NCI-H187 (cell line): ENCODE data around the gene ITPKB.
"Not testable (repeated sequence)": the region's sequence is repeated elsewhere in the genome, so short reads cannot be mapped to it uniquely, and the experiment has no call there.

ENCODE experiments used
- DNase-seq, 2 experiments: peaks; one replicate each; lab custom pipeline; 2025; lab: John Stamatoyannopoulos, UW

ITPKB gene

DNA sequence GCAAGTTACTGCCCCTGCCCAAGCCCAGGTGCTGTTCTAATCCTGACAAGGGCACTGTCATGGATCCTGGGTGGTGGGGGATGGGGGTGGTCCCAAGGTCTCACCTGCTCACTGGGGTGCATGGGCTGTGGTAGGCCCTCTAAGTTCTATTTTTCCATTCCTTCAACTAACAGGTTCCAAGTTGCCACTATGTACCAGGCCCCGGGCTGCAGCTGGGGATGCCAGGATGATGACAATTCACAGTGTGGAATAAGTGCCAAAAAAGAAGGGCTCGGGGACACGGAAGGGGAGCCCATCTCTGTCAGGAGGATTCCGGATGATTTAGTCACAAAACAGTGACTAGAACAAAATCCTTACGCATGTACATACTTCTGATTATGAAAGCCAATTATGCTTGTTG lies 114.6 kb downstream of the ITPKB start:
- no peak for DNase-seq

DNA sequence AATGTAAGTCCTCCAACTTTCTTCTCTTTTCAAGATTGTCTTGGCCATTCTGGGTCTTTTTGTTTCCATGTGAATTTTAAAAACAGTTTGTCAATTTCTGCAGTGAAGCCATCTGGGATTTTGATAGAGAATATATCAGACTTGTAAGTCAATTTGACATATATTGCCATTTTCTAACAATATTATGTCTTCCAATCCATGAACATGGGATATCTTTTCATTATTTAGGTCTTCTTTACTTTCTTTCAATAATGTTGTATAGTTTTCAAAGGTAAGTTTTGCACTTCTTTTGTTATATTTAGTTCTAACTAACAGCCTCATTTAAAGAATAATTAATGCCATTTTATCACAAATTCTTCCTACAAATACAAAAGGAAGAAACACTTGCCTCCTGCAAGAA lies 117.1 kb downstream of the ITPKB start:
- DNase-seq, result no peak

DNA sequence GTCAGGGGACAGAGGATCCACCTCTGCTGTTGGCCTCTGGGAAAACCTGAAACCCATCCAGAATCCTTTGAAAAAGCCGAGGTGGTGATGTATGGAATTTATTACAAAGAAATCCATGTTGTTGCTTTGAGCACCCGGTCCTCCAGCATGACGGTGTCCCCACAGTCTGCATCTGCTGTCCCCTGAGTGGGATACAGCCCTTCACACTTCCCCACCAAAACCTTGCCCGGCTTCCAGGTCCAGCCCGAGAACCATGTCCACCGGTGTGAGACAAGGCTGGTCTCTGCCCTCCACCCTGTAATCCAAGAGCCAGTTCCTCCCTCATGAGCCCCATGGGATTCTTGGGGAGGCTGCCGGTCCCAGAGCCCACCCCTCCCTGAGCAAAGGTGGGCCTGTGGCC lies 120.1 kb downstream of the ITPKB start:
- DNase-seq, result no peak

DNA sequence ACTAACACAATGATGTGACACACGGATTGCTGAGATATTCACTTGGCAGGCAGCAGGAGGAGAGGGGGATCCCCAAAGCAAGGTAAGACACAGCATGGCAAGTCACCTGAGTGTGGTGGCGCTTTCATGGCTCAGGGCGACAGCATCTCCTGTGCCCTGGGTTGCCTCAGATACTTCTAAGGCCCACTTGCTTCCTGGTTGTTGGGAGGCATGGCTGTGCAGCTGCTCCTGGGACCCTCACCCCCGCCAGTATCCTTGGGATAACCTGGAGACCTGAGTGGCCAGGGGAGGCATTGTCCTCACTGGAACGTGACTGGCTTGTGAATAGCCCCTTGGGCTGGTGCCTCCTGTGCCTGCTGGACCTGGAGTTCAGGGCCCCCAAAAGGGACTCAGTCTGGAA lies 120.7 kb downstream of the ITPKB start:
- no peak for DNase-seq

DNA sequence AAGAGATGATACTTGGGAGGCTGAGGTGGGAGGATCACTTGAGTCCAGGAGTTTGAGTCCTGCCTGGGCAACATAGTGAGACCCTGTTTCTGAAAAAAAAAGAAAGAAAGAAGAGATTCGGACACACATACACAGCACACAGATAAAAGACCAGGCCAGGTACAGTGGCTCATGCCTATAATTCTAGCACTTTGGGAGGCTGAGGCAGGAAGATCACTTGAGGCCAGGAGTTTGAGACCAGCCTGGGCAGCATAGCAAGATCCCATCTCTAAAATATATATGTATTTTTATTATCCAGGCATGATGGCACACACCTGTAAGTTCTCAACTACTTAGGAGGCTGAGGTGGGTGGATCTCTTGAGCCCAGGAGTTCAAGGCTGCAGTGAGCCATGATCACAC lies 121.4 kb downstream of the ITPKB start:
- not testable (repeated sequence) for DNase-seq

DNA sequence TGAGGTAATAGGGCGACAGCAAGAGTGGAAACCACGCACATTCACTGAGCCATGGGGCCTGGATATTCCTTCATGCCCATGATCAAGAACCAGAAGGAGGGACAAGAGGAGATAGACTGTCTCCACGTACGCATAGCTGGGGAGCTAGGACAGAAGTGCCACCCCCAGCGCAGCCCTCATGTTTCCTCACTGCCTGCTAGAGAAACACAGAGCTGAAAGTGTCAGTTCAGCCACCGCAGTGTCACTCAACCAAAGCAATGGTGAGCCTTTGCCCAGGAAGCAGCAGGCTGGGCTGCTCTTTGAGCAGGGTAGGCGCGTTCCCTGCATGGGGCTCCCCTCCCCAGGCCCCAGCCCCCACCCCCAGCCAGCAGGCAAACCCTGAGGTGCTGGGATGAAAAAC lies 122.0 kb downstream of the ITPKB start:
- no peak for DNase-seq

DNA sequence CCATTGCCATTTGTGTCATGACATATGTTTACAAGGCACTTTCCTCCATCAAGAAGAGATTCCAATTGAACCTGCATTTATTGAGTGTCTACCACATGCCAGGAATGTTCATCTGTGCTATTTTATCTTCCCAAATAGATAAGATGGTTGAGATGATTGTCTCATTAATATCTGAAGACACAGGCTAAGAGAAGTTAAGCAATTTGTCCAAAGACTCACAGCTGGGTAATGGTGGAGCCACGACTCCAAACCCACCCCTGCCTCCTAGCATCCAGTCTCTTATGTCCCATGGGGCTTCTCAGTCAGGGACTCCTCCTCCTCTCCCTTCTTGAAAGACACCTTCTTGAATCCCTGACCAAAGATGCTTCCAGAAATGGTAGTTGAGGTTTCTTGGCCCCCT lies 122.4 kb downstream of the ITPKB start:
- no peak for DNase-seq

DNA sequence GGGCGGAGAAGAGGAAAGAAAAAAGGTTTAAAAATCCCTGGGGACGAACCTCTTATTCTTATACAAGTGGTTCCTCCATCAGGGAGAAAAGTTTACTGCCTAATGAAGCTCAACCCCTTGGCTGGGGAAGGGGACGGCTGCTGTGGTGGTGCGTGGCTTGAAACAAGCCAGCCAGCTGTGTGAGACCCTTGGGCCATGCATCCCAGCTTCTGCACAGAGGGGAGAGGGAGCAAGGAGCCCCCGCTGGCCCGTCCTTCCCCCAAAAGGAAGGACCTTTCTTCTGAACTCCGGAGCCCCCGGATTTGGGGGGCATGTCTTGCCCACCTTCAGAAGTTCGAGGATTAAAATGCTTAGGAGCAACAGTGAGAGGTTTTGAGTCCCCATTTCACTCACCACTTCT lies 123.2 kb downstream of the ITPKB start:
- DNase-seq, result no peak

DNA sequence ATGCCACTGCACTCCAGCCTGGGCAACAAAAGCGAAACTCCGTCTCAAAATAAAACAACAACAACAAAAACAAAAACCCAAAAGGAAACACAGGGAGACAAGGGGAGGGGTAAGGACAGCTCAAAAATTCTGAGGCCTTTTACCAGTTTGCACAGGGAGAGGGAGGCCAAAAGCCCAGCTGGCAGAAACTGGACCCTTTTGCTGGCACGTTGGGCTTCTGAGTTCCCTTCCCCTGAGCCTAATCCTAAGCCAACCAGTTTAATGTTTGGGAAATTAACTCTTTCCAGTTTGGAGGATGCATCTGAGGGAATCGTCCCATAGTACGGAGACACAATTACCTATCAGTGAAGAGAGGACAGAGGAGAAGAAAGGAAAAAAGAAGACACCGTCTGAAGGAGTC lies 127.1 kb downstream of the ITPKB start:
- DNase-seq, result not testable (repeated sequence)

DNA sequence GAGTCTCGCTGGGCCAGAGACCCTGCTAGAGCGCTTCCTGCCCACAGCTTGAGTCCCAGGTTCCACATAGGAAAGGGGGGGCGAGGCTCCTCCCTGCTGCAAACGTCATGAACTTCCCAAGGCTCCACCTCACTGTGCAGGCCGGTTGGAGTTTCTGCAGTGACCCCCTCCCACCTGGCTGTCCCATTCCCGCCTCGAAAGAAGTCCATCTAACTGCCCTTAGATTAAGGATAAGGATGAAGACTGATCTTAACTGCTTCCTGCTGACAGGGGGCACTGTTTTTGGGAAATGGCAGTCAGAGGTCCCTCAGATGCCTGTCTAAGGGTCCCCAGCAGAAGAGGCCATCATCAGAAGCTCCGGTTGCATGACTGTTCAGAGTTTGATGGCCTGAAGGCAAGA lies 127.8 kb downstream of the ITPKB start:
- no peak for DNase-seq

DNA sequence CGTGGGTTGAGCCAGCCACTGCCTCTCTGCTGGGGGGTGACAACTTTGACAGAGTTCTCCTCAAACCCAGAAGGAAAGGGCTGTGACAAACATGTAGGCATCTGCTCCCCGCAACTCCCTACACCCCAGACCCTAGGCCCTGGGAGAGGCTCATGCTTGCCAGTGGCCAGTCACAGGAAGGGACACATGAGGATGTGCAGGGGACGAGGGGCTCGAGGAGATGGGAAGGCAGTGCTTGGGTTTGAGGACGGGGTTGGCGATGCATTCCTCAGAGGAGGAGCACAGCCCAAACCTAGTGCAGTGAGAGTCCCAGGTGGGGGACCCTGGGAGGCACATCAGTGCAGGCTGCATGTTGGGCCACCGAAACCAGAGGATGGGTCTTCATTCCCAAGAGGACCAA lies 128.4 kb downstream of the ITPKB start:
- DNase-seq, result no peak

DNA sequence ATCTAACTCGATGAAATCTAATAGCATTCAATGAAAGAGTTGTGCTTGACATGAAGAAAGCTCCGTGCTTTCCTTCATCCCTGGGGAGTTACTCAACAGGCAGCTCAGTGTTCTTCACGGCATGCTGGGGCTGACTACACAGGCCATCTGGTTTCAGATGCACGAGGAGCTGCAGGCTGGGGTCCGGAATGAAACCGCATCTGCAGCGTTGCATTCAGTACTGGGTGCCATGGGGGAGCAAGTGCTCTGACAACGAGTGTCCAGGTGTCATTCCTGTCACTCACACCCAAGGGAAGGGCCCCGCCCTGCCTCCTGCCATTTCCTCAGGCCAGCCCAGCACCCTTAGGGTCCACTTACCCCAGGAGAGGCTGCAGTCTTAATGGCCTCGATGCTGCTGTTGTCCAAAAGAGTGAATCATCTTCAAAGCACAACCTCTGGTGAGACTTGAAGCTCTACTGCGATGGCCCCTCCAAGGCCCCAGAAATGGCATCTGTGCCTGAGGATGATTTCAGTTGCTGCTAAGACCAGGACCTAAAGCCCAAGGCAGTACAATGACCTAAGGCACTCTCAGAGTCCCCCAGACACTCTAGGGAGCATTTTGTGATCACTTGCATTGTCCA lies 129.1 kb downstream of the ITPKB start:
- no peak for DNase-seq

DNA sequence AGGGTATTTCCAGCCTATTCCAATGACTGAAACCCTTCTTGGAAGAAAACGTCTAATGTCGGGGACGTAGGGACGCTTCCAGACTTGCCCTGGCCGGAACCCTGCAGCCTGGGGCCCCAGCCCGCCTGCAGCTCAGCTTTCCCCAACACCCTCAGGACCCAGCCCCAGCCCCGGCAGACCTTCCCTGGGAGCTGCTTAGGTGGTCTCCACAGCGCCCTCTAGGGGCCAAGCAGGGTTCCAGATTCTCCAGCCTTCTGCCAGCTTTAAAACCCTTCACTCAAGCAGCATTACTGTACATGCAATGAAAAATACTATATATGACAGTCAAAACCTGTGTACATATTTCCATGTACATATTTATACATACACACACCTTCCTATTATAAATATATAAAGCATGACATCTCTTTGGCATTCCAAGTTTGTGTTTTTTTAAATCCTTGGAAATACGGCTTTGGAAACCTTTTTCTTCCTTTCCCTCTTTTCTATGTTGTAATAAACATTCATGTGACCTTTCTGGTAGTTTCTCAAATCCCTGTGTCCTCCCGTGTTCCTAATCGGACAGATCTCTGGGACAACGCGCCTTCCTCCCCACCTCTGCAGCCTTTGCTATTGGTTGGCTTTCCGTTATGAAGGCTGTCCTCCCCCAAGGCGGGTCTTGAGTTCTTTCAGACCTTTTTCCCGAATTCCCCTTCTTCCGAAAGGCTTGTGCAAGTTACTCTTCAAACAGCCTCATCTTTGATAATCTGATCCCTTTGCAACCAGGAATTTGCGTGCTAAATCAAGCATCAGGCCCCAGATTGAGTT lies 130.2 kb downstream of the ITPKB start:
- DNase-seq, result peak in 1 of 2 experiments; percentile 35

DNA sequence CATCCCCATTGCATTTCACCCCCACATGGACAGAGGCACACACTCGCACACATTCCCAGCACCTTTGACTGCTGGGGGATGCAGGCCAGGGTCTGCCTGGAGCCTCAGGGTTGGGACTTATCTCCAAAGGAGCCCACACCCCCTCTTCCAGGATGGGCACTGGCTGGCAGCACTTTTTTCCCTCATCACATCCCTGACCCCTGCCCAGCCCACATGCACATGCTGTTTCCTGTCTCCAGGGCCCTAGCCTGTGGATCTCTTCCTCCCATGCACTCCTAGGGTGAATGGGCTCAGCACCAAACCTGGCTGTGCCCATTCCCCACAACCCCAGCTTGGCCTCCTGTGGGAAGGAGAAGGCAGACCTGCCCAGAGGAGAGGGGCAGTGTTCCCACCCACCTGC lies 131.3 kb downstream of the ITPKB start:
- DNase-seq, result no peak

DNA sequence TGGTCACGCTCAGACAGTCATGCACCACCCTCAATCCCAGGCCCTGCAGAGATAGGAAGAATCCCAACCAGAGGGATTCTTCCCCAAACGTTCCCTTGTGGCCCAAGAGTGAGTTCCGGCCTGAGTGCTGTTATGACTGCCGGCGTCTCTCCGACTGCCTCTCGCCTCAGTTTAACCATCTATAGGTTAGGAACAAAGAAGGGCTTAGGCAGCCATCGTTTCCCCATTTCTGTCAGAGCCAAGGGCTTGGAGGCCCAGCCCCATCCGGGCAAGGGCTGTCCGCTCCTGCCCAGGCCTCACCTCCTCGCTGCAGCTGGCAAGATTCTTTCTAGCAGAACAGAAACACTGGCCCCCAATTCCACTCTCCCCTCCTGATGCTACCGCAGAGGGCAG lies 131.8 kb downstream of the ITPKB start:
- DNase-seq, result no peak

DNA sequence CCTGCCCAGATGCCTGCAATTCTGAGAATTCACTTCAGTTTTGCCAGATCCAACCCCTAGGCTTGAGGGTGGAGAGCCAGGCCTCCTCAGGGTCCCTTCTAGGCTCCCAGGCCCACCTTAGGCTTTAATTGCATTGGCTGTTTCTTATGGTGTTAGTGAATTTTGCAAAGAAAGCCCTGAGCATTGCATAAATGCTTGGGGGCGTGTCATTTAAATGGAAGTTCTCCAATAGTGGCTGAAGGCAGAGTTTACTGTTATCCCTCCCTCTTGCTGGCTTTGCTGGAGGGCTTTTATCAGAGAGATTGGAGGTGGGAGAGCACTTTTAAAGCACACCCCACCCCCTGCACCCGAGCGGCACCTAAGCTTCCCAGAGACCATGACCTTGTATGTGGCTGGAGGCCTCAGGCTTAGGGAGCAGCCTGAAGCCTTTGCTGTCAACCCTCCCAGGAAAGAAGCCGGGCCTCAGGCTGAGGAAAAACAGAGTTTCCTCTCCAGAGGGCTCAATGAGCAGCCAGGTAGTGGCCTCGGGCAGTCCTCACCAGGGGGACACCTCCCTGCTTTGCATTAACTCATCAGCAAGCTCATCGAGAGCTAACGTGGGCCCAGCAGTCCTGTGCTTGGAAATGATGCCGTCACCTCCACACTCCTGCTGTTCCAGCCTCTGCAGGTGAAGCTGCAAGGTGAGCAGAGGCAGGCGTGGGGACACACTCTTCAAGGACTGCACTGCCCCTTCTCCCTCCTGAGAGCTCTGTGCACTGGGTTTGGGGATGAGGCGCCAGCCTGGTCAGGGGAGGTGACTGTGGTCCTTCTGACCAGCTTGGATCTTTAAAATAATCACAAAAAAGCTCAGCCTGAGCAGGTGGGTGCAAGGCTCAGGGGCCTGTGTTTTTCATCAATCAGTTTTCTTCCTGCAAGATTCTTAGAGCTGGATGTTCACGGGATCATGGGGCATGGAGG lies 132.5 kb downstream of the ITPKB start:
- DNase-seq, result no peak

DNA sequence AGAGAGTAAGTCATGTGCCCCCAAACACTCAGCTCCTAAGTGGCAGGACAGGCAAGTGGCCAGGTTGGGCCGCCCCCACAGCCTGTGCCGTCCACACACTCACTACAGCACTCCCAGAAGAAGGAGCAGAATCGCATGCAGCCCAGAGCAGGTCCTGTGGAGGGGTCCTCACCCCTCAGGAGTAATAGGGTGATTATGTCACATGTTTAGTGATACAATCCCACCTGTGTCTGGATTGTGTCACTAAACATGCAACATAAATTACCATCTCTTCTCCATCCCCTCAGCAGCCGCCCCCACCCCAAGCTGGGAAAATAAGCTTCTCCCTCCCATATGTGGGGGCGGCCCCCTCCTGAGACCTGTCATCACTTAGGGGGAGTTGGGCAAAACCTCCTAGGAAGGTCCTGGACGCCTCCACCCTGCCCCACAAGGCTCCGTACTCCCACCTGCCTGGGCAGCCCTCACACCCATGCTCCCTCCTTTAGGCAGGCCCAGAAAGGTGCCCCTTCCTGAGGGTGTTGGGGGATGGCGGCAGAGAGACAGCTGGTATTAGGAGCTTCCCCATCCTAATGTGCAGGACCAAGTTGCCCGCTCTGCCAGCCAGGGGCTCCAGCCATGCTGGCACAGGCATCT lies 133.6 kb downstream of the ITPKB start:
- DNase-seq, result no peak

DNA sequence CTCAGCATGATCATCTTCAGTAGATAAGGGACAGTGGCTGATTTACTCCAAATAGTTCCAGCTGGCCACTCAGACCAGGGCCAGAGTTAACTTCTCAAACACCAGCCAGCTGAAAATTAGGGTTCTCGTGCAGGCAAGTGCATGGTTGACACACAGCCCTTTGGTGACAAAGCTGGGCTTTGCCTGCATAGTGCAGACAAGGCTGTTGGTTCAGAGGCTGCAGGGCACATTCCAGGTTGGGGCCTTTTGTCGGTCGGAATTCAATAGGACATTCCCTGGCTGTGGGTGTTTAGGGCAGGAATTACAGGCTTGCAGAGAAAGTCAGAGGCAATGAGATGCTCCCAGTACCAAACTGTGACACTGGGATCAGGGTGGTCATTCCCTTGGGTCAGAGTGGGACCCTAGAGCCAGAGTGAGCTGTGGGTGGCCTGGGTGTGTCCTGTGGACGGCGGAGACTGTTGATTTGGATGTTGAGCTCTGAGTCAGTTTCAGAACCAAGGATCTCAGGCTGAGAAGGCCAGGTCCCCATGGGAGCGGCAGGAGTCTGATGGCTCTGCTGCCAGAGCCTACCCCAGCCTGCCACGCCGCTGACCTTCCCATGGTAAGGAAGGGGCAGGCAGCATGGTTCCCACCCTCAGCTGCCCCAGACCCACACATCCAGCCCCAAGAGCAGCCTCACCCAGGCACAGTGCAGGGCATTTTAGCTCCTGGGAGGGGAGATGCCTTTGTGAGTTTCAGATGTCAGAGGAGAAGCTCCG lies 134.3 kb downstream of the ITPKB start:
- DNase-seq, result no peak

DNA sequence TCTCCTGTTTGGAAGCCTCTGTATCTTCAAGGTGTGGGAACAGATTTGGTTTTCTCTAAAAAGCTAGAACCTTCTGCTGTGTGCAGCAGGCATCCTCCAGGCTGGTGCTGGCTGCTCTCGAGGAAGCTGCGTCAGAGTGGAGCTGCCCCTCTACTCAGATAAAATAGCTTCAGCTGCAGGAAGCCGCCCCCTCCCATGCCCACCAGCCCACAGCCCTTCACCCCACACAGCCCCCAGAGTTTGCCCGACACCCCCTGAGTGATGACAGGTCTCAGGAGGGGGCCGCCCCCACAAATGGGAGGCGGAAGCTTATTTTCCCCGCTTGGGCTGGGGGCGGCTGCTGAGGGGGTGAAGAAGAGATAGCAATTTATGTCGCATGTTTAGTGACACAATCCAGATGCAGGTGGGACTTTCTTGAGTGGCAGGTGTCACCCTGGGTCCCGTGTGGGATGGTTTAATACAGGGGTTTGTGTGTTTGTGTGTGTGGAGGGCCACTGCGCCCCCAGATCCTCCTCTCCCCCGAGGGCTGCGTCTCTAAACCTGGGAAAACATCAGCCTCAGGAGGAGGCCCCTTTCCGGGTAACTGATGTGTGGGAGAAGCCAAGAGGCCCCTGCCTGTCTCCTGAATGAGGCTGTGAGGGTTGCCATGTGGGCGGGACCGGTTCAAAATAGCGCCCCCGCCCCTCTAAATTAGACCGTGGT lies 135.1 kb downstream of the ITPKB start:
- no peak for DNase-seq

DNA sequence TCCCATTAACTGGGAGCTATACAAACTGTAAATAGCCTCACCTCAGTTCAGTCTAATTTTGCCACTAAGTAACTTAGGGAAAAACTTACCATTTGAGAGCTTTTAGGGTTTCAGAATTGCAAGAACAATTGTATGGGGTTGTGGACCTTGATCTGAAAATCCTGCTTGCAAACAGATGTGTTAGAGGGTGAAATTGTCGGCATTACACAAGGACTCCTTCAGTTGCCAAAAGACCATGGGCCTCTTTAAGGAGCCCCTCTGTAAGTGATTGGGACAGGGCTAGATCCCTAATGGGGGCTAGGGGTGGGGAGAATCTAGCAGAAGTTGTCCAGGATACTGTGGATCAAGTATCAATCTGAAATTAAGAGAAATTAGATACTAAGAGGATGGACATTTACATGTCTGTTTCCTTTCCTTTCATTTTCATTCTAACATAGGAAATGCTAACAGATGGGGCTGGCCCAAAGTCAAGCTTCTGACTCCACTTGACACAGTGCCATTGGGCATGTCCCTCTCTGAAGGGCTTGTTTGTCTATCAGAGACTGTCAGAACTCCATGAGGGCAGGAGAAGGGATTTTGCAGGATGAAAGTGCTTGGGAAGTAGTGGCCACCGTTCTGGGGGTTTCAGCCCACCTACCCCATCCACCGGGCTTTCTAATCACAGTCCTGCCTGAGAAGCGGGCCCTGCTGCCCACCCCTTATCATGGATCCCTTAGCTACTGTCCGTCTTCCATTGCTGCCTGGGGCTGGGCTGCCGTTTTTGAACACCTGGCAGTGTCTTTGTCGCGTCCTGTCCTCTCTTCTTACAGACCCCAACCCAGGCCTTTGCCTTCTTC lies 135.8 kb downstream of the ITPKB start:
- DNase-seq, result no peak
